ENCODE measurements around the gene DNA2. TPM values are rescaled to one million over a fixed set of nuclear protein-coding genes. Genes with fewer than 3 reads are reported as not detected.
"Not testable (repeated sequence)": the region's sequence is repeated elsewhere in the genome, so short reads cannot be mapped to it uniquely, and the experiment has no call there.

Gene DNA2
- polyA plus RNA-seq, 1 experiment = 2.5 TPM

GRCh38 chr10:68461032-68461431, 10.7 kb downstream of the DNA2 start:
- Histone ChIP-seq H3K9me3 (ENCODE audit: control insufficient read depth, insufficient read depth, low read length) (no peaks in the 10 kb centered on the region), H3K4me3 (ENCODE audit: low read depth, low read length) (no peak overlapping the region), H3K27me3 (ENCODE audit: control insufficient read depth, insufficient read depth, low read length) (no peaks in the 10 kb centered on the region), H3K27ac (ENCODE audit: low read depth, low read length) (no peak overlapping the region)
- CTCF ChIA-PET = no interaction called here
- no peak for TF ChIP-seq CTCF (IDR thresholded peaks at IDR 0.05; ENCODE audit: low read depth, low read length)
- POLR2A ChIA-PET = no interaction called here
- DNase-seq (ENCODE audit: low read depth, low spot score) = no peak

- H3K4me3 ChIP-seq (ENCODE audit: low read depth, low read length); H3K27me3 ChIP-seq (ENCODE audit: control insufficient read depth, insufficient read depth, low read length); DNase-seq (ENCODE audit: low read depth, low spot score); CTCF ChIA-PET; H3K27ac ChIP-seq (ENCODE audit: low read depth, low read length); POLR2A ChIA-PET; H3K9me3 ChIP-seq (ENCODE audit: control insufficient read depth, insufficient read depth, low read length): not testable (repeated sequence)
Observed at GRCh38 chr10:68449698-68450097, 22.1 kb downstream of the DNA2 start.

GRCh38 chr10:68446179-68446578, 25.6 kb downstream of the DNA2 start:
- no peak for TF ChIP-seq CTCF (IDR thresholded peaks at IDR 0.05; ENCODE audit: low read depth, low read length)
- no peak overlapping the region for H3K4me3 ChIP-seq (ENCODE audit: low read depth, low read length)
- CTCF ChIA-PET = interaction anchor here (1.0 kb wide), 1 partner anchor 40 kb away, joined by 3 read pairs; the partner anchor contains the start of gene RUFY2
- no peak for DNase-seq (ENCODE audit: low read depth, low spot score)
- H3K27me3 ChIP-seq (ENCODE audit: control insufficient read depth, insufficient read depth, low read length) = no peaks in the 10 kb centered on the region
- no peaks in the 10 kb centered on the region for H3K9me3 ChIP-seq (ENCODE audit: control insufficient read depth, insufficient read depth, low read length)
- no peak overlapping the region for H3K27ac ChIP-seq (ENCODE audit: low read depth, low read length)
- POLR2A ChIA-PET = no interaction called here

GRCh38 chr10:68442971-68443370, 28.8 kb downstream of the DNA2 start:
- Histone ChIP-seq H3K27me3 (ENCODE audit: control insufficient read depth, insufficient read depth, low read length) (no peaks in the 10 kb centered on the region), H3K9me3 (ENCODE audit: control insufficient read depth, insufficient read depth, low read length) (no peaks in the 10 kb centered on the region), H3K27ac (ENCODE audit: low read depth, low read length) (no peak overlapping the region), H3K4me3 (ENCODE audit: low read depth, low read length) (no peak overlapping the region)
- no peak for TF ChIP-seq CTCF (IDR thresholded peaks at IDR 0.05; ENCODE audit: low read depth, low read length)
- POLR2A ChIA-PET = no interaction called here
- no peak for DNase-seq (ENCODE audit: low read depth, low spot score)
- CTCF ChIA-PET = no interaction called here

GRCh38 chr10:68440898-68441297, 30.9 kb downstream of the DNA2 start:
- ChIA-PET CTCF (interaction anchor here (0.7 kb wide), 1 partner anchor 747 kb away, joined by 8 read pairs; no protein-coding TSS in a partner anchor), POLR2A (interaction anchor here (0.6 kb wide), 1 partner anchor 389 kb away, joined by 3 read pairs; no protein-coding TSS in a partner anchor)

More at GRCh38 chr10:68440898-68441297, 30.9 kb downstream of the DNA2 start:
- no peaks in the 10 kb centered on the region for H3K9me3 ChIP-seq (ENCODE audit: control insufficient read depth, insufficient read depth, low read length)
- TF ChIP-seq CTCF (IDR thresholded peaks at IDR 0.05; ENCODE audit: low read depth, low read length) = no peak
- H3K27ac ChIP-seq (ENCODE audit: low read depth, low read length) = no peak overlapping the region
- no peak overlapping the region for H3K4me3 ChIP-seq (ENCODE audit: low read depth, low read length)
- no peaks in the 10 kb centered on the region for H3K27me3 ChIP-seq (ENCODE audit: control insufficient read depth, insufficient read depth, low read length)
- no peak for DNase-seq (ENCODE audit: low read depth, low spot score)
